Stomach (tissue), 9 donors: ENCODE data around the gene C14orf180. TPM values are rescaled to one million over a fixed set of nuclear protein-coding genes. Genes with fewer than 3 reads are reported as not detected.

Experiments used
- DNase-seq, 2 donors: peaks; one replicate each; pipeline versions ENCODE4 v3.0.0 to v3.0.0-alpha.2; 2013 to 2019
- H3K27ac ChIP-seq, 5 donors: fragments of 200-600 bp in 4 of 5; sonication (generic) in 4 of 5; one replicate each; pipeline ENCODE4 v1.5.1; 2013 to 2019; ENCODE audit warnings: mild to moderate bottlenecking in 1 of 5, moderate library complexity in 1 of 5
- H3K27me3 ChIP-seq, 3 donors: fragments of 200-600 bp; sonication (generic); one replicate each; pipeline ENCODE4 v1.5.1; 2017 to 2019; ENCODE audit warnings: mixed run types in 1 of 3
- H3K36me3 ChIP-seq, 4 donors: fragments of 200-600 bp; sonication (generic); 1 replicate in 3 of 4; 2 replicates in 1 of 4; pipeline ENCODE4 v1.5.1; 2016 to 2019
- H3K4me1 ChIP-seq, 4 donors: fragments of 200-600 bp; sonication (generic); one replicate each; pipeline ENCODE4 v1.5.1; 2016 to 2019
- H3K4me3 ChIP-seq, 4 donors: fragments of 200-600 bp; sonication (generic) in 3 of 4; one replicate each; pipeline ENCODE4 v1.5.1; 2016 to 2019; ENCODE audit warnings: mild to moderate bottlenecking in 1 of 4
- H3K9me3 ChIP-seq, 4 donors: fragments of 200-600 bp; sonication (generic); one replicate each; pipeline ENCODE4 v1.5.1; 2016 to 2019
- CTCF ChIP-seq, 7 experiments: fragments of 450-650 bp in 4 of 7; fragments of 200-600 bp in 3 of 7; sonication (generic) in 3 of 7; IDR thresholded peaks; one replicate each; pipeline ENCODE4 v1.5.1; 2016 to 2019; ENCODE audit warnings: antibody characterized with exemption in 7 of 7, control low read depth in 2 of 7, mild to moderate bottlenecking in 1 of 7
- EP300 ChIP-seq: sonication (generic); formaldehyde crosslinking; IDR thresholded peaks from one replicate; pipeline ENCODE4 v1.6.1; 2017; ENCODE audit warnings: antibody characterized with exemption
- POLR2A ChIP-seq, 4 donors: fragments of 450-650 bp; IDR thresholded peaks; one replicate each; pipeline ENCODE4 v1.6.1; 2016; ENCODE audit warnings: antibody characterized with exemption in 4 of 4, control low read depth in 2 of 4, mild to moderate bottlenecking in 1 of 4, moderate library complexity in 1 of 4
- POLR2AphosphoS5 ChIP-seq, 3 donors: sonication (generic); formaldehyde crosslinking; IDR thresholded peaks; one replicate each; pipeline ENCODE4 v1.6.1; 2016; ENCODE audit warnings: antibody characterized with exemption in 3 of 3
- WGBS, 5 donors: extraction: QIAGEN DNeasy Blood & Tissue Kit in 3 of 5; methylation state at CpG; one replicate each; pipeline versions ENCODE4 v1.1.5 to v1.1.7; 2013 to 2018; 5-methylcytosine and 5-hydroxymethylcytosine counted together
- intact Hi-C: fragments of 100-400 bp; cut with DNase I; formaldehyde crosslinking; loops from one replicate; pipeline ENCODE4 v1.15.1; 2023; ENCODE audit warnings: low total_unique reads
- polyA plus RNA-seq, 3 donors: library from polyadenylated mRNA; stranded (reverse); fragments of 200-250 nt; gene quantifications; one replicate each; pipeline ENCODE4 v1.2.3, GENCODE V29; 2013
- total RNA-seq, 5 donors: library from RNA; depleted of rRNA; stranded (reverse); fragments of >200 nt; gene quantifications; one replicate each; pipeline versions ENCODE4 v1.1.0 to v1.2.3, GENCODE V29; 2014 to 2016
- donor health status: healthy with polysubstance abuse.
- donor health status: Bipolar disorder and iron deficiency.
- donor health status: healthy.

Gene C14orf180
- total and polyA plus RNA-seq, 8 donors: 0.31 to 3.8 (median 0.45) TPM; not detected in 1

- DNase-seq: no peak
- 49 to 66% (median 52%) methylated on average over 3 of the region's 3 CpGs for WGBS, 5 donors
- no peak overlapping the region for H3K27ac ChIP-seq
- H3K27me3 ChIP-seq: peaks cover 0 to under 1% (median 0%) of the 10 kb centered on the region in 3 donors
- H3K4me3 ChIP-seq: no peak overlapping the region
- TF ChIP-seq POLR2AphosphoS5 (IDR thresholded peaks at IDR 0.05) (no peak), POLR2A (IDR thresholded peaks at IDR 0.05) (no peak), EP300 (no peak), CTCF (IDR thresholded peaks at IDR 0.05) (no peak)
- intact Hi-C loops: no loop called here
- peaks cover 0 to 4% (median 0%) of the 10 kb centered on the region in 4 donors for H3K9me3 ChIP-seq
- peaks cover 0 to 4% (median 0%) of the 10 kb centered on the region in 4 donors for H3K4me1 ChIP-seq
- no peaks in the 10 kb centered on the region for H3K36me3 ChIP-seq
Measured at GRCh38 chr14:104534036-104534435, 45.5 kb upstream of the C14orf180 start.

- Histone ChIP-seq H3K27me3 (peaks cover 0 to 3% (median 0%) of the 10 kb centered on the region in 3 donors), H3K27ac (no peak overlapping the region), H3K9me3 (peaks cover 0 to 4% (median 0%) of the 10 kb centered on the region in 4 donors), H3K4me1 (peaks cover 0 to 4% (median 0%) of the 10 kb centered on the region in 4 donors), H3K4me3 (no peak overlapping the region), H3K36me3 (no peaks in the 10 kb centered on the region)
- peak in 1 of 2 donors; percentile 68 for DNase-seq
- no peak for TF ChIP-seq POLR2A (IDR thresholded peaks at IDR 0.05)
- TF ChIP-seq POLR2AphosphoS5 (IDR thresholded peaks at IDR 0.05): no peak
- no peak for TF ChIP-seq EP300
- no peak for TF ChIP-seq CTCF (IDR thresholded peaks at IDR 0.05)
- intact Hi-C loops: no loop called here
- 39 to 60% (median 47%) methylated on average over 7 to 8 of the region's 8 CpGs for WGBS, 5 donors
Measured at GRCh38 chr14:104536942-104537612, 42.5 kb upstream of the C14orf180 start.

GRCh38 chr14:104537613-104537988 is 42.0 kb upstream of the C14orf180 start:
- Histone ChIP-seq H3K4me1 (peaks cover 0 to 4% (median 0%) of the 10 kb centered on the region in 4 donors), H3K27ac (no peak overlapping the region), H3K4me3 (no peak overlapping the region), H3K27me3 (peaks cover 0 to 5% (median 0%) of the 10 kb centered on the region in 3 donors), H3K9me3 (peaks cover 0 to 4% (median 0%) of the 10 kb centered on the region in 4 donors), H3K36me3 (no peaks in the 10 kb centered on the region)
- DNase-seq: no peak
- WGBS, 5 donors: 34 to 54% (median 49%) methylated on average over 3 of the region's 3 CpGs
- TF ChIP-seq EP300 (no peak), POLR2AphosphoS5 (IDR thresholded peaks at IDR 0.05) (no peak), CTCF (IDR thresholded peaks at IDR 0.05) (no peak), POLR2A (IDR thresholded peaks at IDR 0.05) (no peak)
- intact Hi-C loops: no loop called here

- intact Hi-C loops: no loop called here
- peaks cover 0 to 12% (median 0%) of the 10 kb centered on the region in 4 donors for H3K4me1 ChIP-seq
- peaks cover 0 to 47% (median 20%) of the 10 kb centered on the region in 3 donors for H3K27me3 ChIP-seq
- WGBS, 5 donors: 74 to 84% (median 81%) methylated on average over 11 of the region's 11 CpGs
- no peak overlapping the region for H3K4me3 ChIP-seq
- H3K36me3 ChIP-seq: no peaks in the 10 kb centered on the region
- H3K27ac ChIP-seq: no peak overlapping the region
- H3K9me3 ChIP-seq: no peaks in the 10 kb centered on the region
- DNase-seq: no peak
- no peak for TF ChIP-seq POLR2A (IDR thresholded peaks at IDR 0.05)
- TF ChIP-seq CTCF (IDR thresholded peaks at IDR 0.05): no peak
- TF ChIP-seq EP300: no peak
Measured at GRCh38 chr14:104541905-104542465, 37.6 kb upstream of the C14orf180 start.
